Measurements from ENCODE around the gene JAKMIP2. TPM values are rescaled to one million over a fixed set of nuclear protein-coding genes. Genes with fewer than 3 reads are reported as not detected.

The JAKMIP2 gene
- total RNA-seq, 1 experiment from 2014 or later, result 10.9 TPM

DNA sequence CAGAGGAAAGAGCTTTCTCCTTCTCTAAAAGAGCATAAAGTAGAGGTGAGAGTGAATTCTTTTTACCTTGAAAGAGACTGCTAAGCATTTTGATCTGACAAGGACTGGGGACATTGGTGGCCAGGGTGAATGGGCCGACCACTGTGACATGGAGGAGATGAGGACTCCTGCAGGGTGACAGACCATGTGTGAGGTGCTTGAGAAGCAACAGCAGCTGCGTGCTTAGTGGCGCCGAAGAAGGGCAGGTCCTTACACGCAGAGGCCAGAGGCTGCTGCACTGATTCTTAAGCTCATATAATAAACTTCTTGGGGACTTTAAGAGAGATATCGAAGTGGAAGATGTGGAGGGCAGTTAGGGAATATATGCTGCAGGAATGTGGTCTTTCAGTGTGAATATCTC lies 8.7 kb upstream of the JAKMIP2 start:
- Mint-ChIP-seq H3K36me3 (no peaks in the 10 kb centered on the region), H3K27me3 (ENCODE audit: low read depth) (no peaks in the 10 kb centered on the region; the same call in 1 of the 2 replicates), H3K4me3 (no peak overlapping the region), H3K4me1 (no peaks in the 10 kb centered on the region), H3K27ac (no peak overlapping the region), H3K9me3 (no peaks in the 10 kb centered on the region)
- CTCF ChIA-PET, result no interaction called here
- ATAC-seq, result no peak
- TF ChIP-seq KAT7 (CRISPR knock-in tag; IDR thresholded peaks at IDR 0.05; ENCODE audit: borderline replicate concordance) (no peak), ZNF263 (CRISPR knock-in tag; IDR thresholded peaks at IDR 0.05; ENCODE audit: low read depth) (no peak), SMAD3 (CRISPR knock-in tag; IDR thresholded peaks at IDR 0.05; ENCODE audit: borderline replicate concordance) (no peak), FOXJ3 (CRISPR knock-in tag; IDR thresholded peaks at IDR 0.05; ENCODE audit: borderline replicate concordance) (no peak), NR1H2 (CRISPR knock-in tag; IDR thresholded peaks at IDR 0.05) (no peak), ZNF138 (CRISPR knock-in tag; conservative IDR thresholded peaks at IDR 0.05) (no peak), ELF4 (CRISPR knock-in tag; IDR thresholded peaks at IDR 0.05; ENCODE audit: low read depth) (no peak)
- TF ChIP-seq, protein P1, sequence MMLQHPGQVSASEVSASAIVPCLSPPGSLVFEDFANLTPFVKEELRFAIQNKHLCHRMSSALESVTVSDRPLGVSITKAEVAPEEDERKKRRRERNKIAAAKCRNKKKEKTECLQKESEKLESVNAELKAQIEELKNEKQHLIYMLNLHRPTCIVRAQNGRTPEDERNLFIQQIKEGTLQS (CRISPR knock-in tag; conservative IDR thresholded peaks at IDR 0.05), result no peak
- TF ChIP-seq, protein P2, sequence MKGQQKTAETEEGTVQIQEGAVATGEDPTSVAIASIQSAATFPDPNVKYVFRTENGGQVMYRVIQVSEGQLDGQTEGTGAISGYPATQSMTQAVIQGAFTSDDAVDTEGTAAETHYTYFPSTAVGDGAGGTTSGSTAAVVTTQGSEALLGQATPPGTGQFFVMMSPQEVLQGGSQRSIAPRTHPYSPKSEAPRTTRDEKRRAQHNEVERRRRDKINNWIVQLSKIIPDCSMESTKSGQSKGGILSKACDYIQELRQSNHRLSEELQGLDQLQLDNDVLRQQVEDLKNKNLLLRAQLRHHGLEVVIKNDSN (CRISPR knock-in tag; IDR thresholded peaks at IDR 0.05), result no peak
- TF ChIP-seq, protein P3, sequence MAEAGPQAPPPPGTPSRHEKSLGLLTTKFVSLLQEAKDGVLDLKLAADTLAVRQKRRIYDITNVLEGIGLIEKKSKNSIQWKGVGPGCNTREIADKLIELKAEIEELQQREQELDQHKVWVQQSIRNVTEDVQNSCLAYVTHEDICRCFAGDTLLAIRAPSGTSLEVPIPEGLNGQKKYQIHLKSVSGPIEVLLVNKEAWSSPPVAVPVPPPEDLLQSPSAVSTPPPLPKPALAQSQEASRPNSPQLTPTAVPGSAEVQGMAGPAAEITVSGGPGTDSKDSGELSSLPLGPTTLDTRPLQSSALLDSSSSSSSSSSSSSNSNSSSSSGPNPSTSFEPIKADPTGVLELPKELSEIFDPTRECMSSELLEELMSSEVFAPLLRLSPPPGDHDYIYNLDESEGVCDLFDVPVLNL (CRISPR knock-in tag; IDR thresholded peaks at IDR 0.05; ENCODE audit: borderline replicate concordance, low read depth), result no peak
- TF ChIP-seq, protein P4, sequence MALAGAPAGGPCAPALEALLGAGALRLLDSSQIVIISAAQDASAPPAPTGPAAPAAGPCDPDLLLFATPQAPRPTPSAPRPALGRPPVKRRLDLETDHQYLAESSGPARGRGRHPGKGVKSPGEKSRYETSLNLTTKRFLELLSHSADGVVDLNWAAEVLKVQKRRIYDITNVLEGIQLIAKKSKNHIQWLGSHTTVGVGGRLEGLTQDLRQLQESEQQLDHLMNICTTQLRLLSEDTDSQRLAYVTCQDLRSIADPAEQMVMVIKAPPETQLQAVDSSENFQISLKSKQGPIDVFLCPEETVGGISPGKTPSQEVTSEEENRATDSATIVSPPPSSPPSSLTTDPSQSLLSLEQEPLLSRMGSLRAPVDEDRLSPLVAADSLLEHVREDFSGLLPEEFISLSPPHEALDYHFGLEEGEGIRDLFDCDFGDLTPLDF (CRISPR knock-in tag; IDR thresholded peaks at IDR 0.05), result no peak
- TF ChIP-seq, protein P5, sequence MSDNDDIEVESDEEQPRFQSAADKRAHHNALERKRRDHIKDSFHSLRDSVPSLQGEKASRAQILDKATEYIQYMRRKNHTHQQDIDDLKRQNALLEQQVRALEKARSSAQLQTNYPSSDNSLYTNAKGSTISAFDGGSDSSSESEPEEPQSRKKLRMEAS (CRISPR knock-in tag; IDR thresholded peaks at IDR 0.05), result no peak
- TF ChIP-seq, protein P6, sequence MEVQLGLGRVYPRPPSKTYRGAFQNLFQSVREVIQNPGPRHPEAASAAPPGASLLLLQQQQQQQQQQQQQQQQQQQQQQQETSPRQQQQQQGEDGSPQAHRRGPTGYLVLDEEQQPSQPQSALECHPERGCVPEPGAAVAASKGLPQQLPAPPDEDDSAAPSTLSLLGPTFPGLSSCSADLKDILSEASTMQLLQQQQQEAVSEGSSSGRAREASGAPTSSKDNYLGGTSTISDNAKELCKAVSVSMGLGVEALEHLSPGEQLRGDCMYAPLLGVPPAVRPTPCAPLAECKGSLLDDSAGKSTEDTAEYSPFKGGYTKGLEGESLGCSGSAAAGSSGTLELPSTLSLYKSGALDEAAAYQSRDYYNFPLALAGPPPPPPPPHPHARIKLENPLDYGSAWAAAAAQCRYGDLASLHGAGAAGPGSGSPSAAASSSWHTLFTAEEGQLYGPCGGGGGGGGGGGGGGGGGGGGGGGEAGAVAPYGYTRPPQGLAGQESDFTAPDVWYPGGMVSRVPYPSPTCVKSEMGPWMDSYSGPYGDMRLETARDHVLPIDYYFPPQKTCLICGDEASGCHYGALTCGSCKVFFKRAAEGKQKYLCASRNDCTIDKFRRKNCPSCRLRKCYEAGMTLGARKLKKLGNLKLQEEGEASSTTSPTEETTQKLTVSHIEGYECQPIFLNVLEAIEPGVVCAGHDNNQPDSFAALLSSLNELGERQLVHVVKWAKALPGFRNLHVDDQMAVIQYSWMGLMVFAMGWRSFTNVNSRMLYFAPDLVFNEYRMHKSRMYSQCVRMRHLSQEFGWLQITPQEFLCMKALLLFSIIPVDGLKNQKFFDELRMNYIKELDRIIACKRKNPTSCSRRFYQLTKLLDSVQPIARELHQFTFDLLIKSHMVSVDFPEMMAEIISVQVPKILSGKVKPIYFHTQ (CRISPR knock-in tag; IDR thresholded peaks at IDR 0.05), result no peak
- TF ChIP-seq, protein P7, sequence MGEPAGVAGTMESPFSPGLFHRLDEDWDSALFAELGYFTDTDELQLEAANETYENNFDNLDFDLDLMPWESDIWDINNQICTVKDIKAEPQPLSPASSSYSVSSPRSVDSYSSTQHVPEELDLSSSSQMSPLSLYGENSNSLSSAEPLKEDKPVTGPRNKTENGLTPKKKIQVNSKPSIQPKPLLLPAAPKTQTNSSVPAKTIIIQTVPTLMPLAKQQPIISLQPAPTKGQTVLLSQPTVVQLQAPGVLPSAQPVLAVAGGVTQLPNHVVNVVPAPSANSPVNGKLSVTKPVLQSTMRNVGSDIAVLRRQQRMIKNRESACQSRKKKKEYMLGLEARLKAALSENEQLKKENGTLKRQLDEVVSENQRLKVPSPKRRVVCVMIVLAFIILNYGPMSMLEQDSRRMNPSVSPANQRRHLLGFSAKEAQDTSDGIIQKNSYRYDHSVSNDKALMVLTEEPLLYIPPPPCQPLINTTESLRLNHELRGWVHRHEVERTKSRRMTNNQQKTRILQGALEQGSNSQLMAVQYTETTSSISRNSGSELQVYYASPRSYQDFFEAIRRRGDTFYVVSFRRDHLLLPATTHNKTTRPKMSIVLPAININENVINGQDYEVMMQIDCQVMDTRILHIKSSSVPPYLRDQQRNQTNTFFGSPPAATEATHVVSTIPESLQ (CRISPR knock-in tag; IDR thresholded peaks at IDR 0.05), result no peak
- DNase-seq (ENCODE audit: low spot score), result no peak
- POLR2A ChIA-PET, result no interaction called here

DNA sequence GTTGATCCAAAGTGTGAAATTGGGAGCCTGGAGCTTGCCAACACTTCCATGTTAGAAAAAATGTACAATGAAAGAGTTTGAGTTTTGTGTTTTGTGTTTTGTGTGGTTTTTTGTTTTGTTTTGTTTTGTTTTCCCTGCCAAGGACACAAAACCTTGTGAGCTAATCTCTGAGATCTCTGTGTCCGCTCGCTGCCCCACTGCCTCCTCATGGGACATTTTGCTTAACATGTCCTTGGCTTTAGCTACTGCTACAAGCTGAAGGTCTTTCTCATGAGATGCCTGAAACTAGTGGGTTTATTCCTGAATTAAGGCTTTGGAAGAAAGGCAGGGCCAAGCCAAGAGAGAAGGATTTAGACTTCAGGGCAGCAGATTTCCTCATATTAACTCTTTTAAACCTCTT lies 7.3 kb upstream of the JAKMIP2 start:
- H3K36me3 Mint-ChIP-seq, result no peaks in the 10 kb centered on the region
- no peak overlapping the region for H3K4me3 Mint-ChIP-seq
- DNase-seq (ENCODE audit: low spot score) (no peak), ATAC-seq (no peak)
- H3K4me1 Mint-ChIP-seq, result no peaks in the 10 kb centered on the region
- H3K27me3 Mint-ChIP-seq (ENCODE audit: low read depth), result no peaks in the 10 kb centered on the region
- TF ChIP-seq, protein P8, sequence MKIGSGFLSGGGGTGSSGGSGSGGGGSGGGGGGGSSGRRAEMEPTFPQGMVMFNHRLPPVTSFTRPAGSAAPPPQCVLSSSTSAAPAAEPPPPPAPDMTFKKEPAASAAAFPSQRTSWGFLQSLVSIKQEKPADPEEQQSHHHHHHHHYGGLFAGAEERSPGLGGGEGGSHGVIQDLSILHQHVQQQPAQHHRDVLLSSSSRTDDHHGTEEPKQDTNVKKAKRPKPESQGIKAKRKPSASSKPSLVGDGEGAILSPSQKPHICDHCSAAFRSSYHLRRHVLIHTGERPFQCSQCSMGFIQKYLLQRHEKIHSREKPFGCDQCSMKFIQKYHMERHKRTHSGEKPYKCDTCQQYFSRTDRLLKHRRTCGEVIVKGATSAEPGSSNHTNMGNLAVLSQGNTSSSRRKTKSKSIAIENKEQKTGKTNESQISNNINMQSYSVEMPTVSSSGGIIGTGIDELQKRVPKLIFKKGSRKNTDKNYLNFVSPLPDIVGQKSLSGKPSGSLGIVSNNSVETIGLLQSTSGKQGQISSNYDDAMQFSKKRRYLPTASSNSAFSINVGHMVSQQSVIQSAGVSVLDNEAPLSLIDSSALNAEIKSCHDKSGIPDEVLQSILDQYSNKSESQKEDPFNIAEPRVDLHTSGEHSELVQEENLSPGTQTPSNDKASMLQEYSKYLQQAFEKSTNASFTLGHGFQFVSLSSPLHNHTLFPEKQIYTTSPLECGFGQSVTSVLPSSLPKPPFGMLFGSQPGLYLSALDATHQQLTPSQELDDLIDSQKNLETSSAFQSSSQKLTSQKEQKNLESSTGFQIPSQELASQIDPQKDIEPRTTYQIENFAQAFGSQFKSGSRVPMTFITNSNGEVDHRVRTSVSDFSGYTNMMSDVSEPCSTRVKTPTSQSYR (CRISPR knock-in tag; IDR thresholded peaks at IDR 0.05), result no peak
- no peak for TF ChIP-seq PRRX2 (CRISPR knock-in tag; IDR thresholded peaks at IDR 0.05)
- POLR2A ChIA-PET, result no interaction called here
- CTCF ChIA-PET, result no interaction called here
- no peak overlapping the region for H3K27ac Mint-ChIP-seq
- no peaks in the 10 kb centered on the region for H3K9me3 Mint-ChIP-seq
